H1 (cell line): ENCODE data around the gene ERAP2. TPM values are rescaled to one million over a fixed set of nuclear protein-coding genes. Genes with fewer than 3 reads are reported as not detected.
A peak's percentile ranks its signal among the peaks of the same experiment; 100 is the strongest.

Source experiments
- CTCF ChIA-PET: fragments of 300-600 bp; sonication (Branson Sonifier 250); formaldehyde crosslinking; loops from one replicate; lab custom pipeline; 2021; ENCODE audit not compliant: partially characterized antibody; lab: Charles Lee
- POLR2A ChIA-PET: fragments of 300-600 bp; sonication (Branson Sonifier 250); formaldehyde crosslinking; loops from one replicate; lab custom pipeline; 2021; ENCODE audit warnings: inconsistent platforms; ENCODE audit not compliant: partially characterized antibody; lab: Charles Lee
- DNase-seq, 2 experiments: peaks; one replicate each; pipeline versions ENCODE4 v3.0.0 to v3.0.0-alpha.2; 2010 to 2022; ENCODE audit warnings: low spot score in 2 of 2, low read depth in 1 of 2, mixed read lengths in 1 of 2
- FAIRE-seq: peaks from 2 replicates; lab custom pipeline; 2011; peaks lifted over from hg19 to GRCh38; lab: Jason Lieb, UNC
- H2AFZ ChIP-seq: 2 replicates; pipeline ENCODE4 v1.8.1; 2012; ENCODE audit warnings: low read length, inconsistent platforms
- H2AK5ac ChIP-seq: 2 replicates; pipeline ENCODE4 v1.6.1; 2013; ENCODE audit warnings: low read depth, low read length
- H2BK120ac ChIP-seq: replicated peaks from 2 replicates; pipeline ENCODE3; 2013; ENCODE audit warnings: low read depth, low read length, inconsistent platforms
- H2BK12ac ChIP-seq: 2 replicates; pipeline ENCODE4 v1.6.1; 2013; ENCODE audit warnings: low read depth, low read length
- H2BK15ac ChIP-seq: 2 replicates; pipeline ENCODE4 v1.6.1; 2013; ENCODE audit warnings: low read length
- H2BK20ac ChIP-seq: 2 replicates; pipeline ENCODE4 v1.6.1; 2013; ENCODE audit warnings: low read length
- H2BK5ac ChIP-seq: 2 replicates; pipeline ENCODE4 v1.6.1; 2013; ENCODE audit warnings: low read depth, low read length
- H3K14ac ChIP-seq: 2 replicates; pipeline ENCODE4 v1.6.1; 2013; ENCODE audit warnings: inconsistent platforms; ENCODE audit not compliant: insufficient read length
- H3K18ac ChIP-seq: 2 replicates; pipeline ENCODE4 v1.6.1; 2013; ENCODE audit warnings: low read length; ENCODE audit errors: extremely low read depth
- H3K23ac ChIP-seq: 2 replicates; pipeline ENCODE4 v1.6.1; 2013; ENCODE audit warnings: inconsistent platforms; ENCODE audit not compliant: insufficient read length
- H3K23me2 ChIP-seq: 2 replicates; pipeline ENCODE4 v1.6.1; 2013; ENCODE audit warnings: low read depth, low read length
- H3K27ac ChIP-seq: 2 replicates; pipeline ENCODE4 v1.6.1; 2011; ENCODE audit warnings: low read depth, low read length, inconsistent platforms
- H3K27me3 ChIP-seq, 4 experiments: replicated peaks in 1 of 4; 1 replicate in 1 of 4; 2 replicates in 3 of 4; pipeline versions ENCODE4 v1.6.1 to v1.8.1; 2011 to 2013; ENCODE audit warnings: low read length in 3 of 4, mild to moderate bottlenecking in 3 of 4, inconsistent platforms in 2 of 4, mixed read lengths in 2 of 4, moderate library complexity in 1 of 4; ENCODE audit not compliant: control insufficient read depth in 3 of 4, insufficient read depth in 3 of 4; ENCODE audit errors: extremely low read depth in 1 of 4
- H3K36me3 ChIP-seq, 4 experiments: 2 replicates each; pipeline versions ENCODE4 v1.6.1 to v1.8.1; 2011 to 2013; ENCODE audit warnings: mild to moderate bottlenecking in 4 of 4, low read length in 3 of 4, moderate library complexity in 2 of 4, control low read depth in 1 of 4, inconsistent platforms in 1 of 4; ENCODE audit not compliant: insufficient read depth in 4 of 4, control insufficient read depth in 2 of 4
- H3K4ac ChIP-seq: replicated peaks from 2 replicates; pipeline ENCODE3; 2013; ENCODE audit warnings: low read length, low read depth, mixed read lengths, inconsistent platforms; ENCODE audit not compliant: insufficient read length
- H3K4me1 ChIP-seq, 4 experiments: replicated peaks in 1 of 4; 1 replicate in 1 of 4; 2 replicates in 3 of 4; pipeline versions ENCODE4 v1.6.1 to v1.8.1; 2011 to 2013; ENCODE audit warnings: low read length in 3 of 4, inconsistent platforms in 2 of 4, mixed read lengths in 1 of 4; ENCODE audit not compliant: insufficient read depth in 4 of 4, control insufficient read depth in 3 of 4
- H3K4me2 ChIP-seq, 2 experiments: 2 replicates each; pipeline versions ENCODE4 v1.6.1 to v1.8.1; 2011 to 2013; ENCODE audit warnings: low read depth in 2 of 2, low read length in 2 of 2, control low read depth in 1 of 2, inconsistent platforms in 1 of 2, mild to moderate bottlenecking in 1 of 2; ENCODE audit not compliant: insufficient read depth in 1 of 2
- H3K4me3 ChIP-seq, 4 experiments: fragments of 200-600, 300-600 bp in 1 of 4; sonication (generic), shearing (Covaris generic), sonication (Bioruptor Twin) in 1 of 4; 2 replicates each; pipeline versions ENCODE4 v1.5.1 to v1.8.1; 2011 to 2016; ENCODE audit warnings: low read length in 4 of 4, low read depth in 3 of 4, control low read depth in 2 of 4, inconsistent platforms in 2 of 4, mild to moderate bottlenecking in 2 of 4, mixed read lengths in 1 of 4, moderate library complexity in 1 of 4; ENCODE audit not compliant: insufficient read depth in 2 of 4; ENCODE audit errors: extremely low read depth in 1 of 4
- H3K56ac ChIP-seq: replicated peaks from 2 replicates; pipeline ENCODE3; 2013; ENCODE audit warnings: low read depth, mild to moderate bottlenecking, mixed read lengths, low read length, inconsistent platforms; ENCODE audit not compliant: insufficient read length
- H3K79me1 ChIP-seq: 2 replicates; pipeline ENCODE4 v1.6.1; 2013; ENCODE audit warnings: low read depth, low read length, control low read depth
- H3K79me2 ChIP-seq, 2 experiments: 2 replicates each; pipeline versions ENCODE4 v1.6.1 to v1.8.1; 2012 to 2013; ENCODE audit warnings: low read length in 2 of 2, mild to moderate bottlenecking in 2 of 2, inconsistent platforms in 1 of 2; ENCODE audit not compliant: insufficient read depth in 2 of 2, control insufficient read depth in 1 of 2
- H3K9ac ChIP-seq, 4 experiments: replicated peaks in 1 of 4; 1 replicate in 1 of 4; 2 replicates in 3 of 4; pipeline versions ENCODE4 v1.6.1 to v1.8.1; 2011 to 2013; ENCODE audit warnings: low read depth in 3 of 4, low read length in 3 of 4, control low read depth in 2 of 4, mild to moderate bottlenecking in 2 of 4, moderate library complexity in 2 of 4, inconsistent platforms in 1 of 4; ENCODE audit errors: extremely low read depth in 1 of 4
- H3K9me3 ChIP-seq, 2 experiments: 2 replicates each; pipeline versions ENCODE4 v1.6.1 to v1.8.1; 2012 to 2013; ENCODE audit warnings: mild to moderate bottlenecking in 2 of 2, moderate library complexity in 2 of 2, control low read depth in 1 of 2, inconsistent platforms in 1 of 2, low read depth in 1 of 2, low read length in 1 of 2, mixed read lengths in 1 of 2; ENCODE audit not compliant: insufficient read depth in 2 of 2
- H4K20me1 ChIP-seq, 2 experiments: replicated peaks in 1 of 2; 2 replicates each; pipeline versions ENCODE3 to v1.8.1; 2011 to 2013; ENCODE audit warnings: inconsistent platforms in 2 of 2, low read length in 2 of 2, mild to moderate bottlenecking in 1 of 2; ENCODE audit not compliant: insufficient read depth in 2 of 2, control insufficient read depth in 1 of 2
- H4K5ac ChIP-seq: 2 replicates; pipeline ENCODE4 v1.6.1; 2013; ENCODE audit warnings: low read length, low read depth, mixed read lengths, inconsistent platforms; ENCODE audit not compliant: insufficient read length
- H4K8ac ChIP-seq: 2 replicates; pipeline ENCODE4 v1.8.0; 2013; ENCODE audit warnings: mild to moderate bottlenecking, moderate library complexity, low read length, inconsistent platforms; ENCODE audit not compliant: insufficient read depth; ENCODE audit errors: extremely low read depth
- H4K91ac ChIP-seq: replicated peaks from 2 replicates; pipeline ENCODE3; 2013; ENCODE audit warnings: low read length, mixed read lengths, inconsistent platforms; ENCODE audit not compliant: insufficient read length
- CBX8 ChIP-seq: fragments of 300-800, 300-1000 bp; sonication (generic); IDR thresholded peaks from 2 replicates; pipeline ENCODE4 v1.7.1; 2016; ENCODE audit warnings: low read depth, low read length, borderline replicate concordance
- CHD2 ChIP-seq: IDR thresholded peaks from 2 replicates; pipeline ENCODE4 v1.6.1; 2012; ENCODE audit warnings: low read length, improper control_type of control experiment
- EGR1 ChIP-seq: IDR thresholded peaks from 2 replicates; pipeline ENCODE4 v1.6.1; 2011; ENCODE audit warnings: low read depth, low read length, borderline replicate concordance
- KDM4A ChIP-seq: IDR thresholded peaks from one replicate; pipeline ENCODE4 v1.7.1; 2012; ENCODE audit warnings: low read depth, mild to moderate bottlenecking, moderate library complexity, low read length, inconsistent platforms; ENCODE audit not compliant: severe bottlenecking
- NRF1 ChIP-seq: IDR thresholded peaks from 2 replicates; pipeline ENCODE4 v1.6.1; 2011; ENCODE audit warnings: mild to moderate bottlenecking, low read depth, low read length, improper control_type of control experiment
- RAD21 ChIP-seq, 2 experiments: IDR thresholded peaks in 1 of 2; conservative IDR thresholded peaks in 1 of 2; 2 replicates each; pipeline ENCODE4 v1.6.1; 2011; ENCODE audit warnings: low read depth in 2 of 2, low read length in 2 of 2, improper control_type of control experiment in 1 of 2, inconsistent platforms in 1 of 2, mild to moderate bottlenecking in 1 of 2, moderate library complexity in 1 of 2
- RXRA ChIP-seq: IDR thresholded peaks from 2 replicates; pipeline ENCODE4 v1.6.1; 2011; ENCODE audit warnings: low read depth, mild to moderate bottlenecking, low read length, moderate library complexity; ENCODE audit not compliant: insufficient read depth
- SIN3A ChIP-seq, 2 experiments: IDR thresholded peaks in 1 of 2; conservative IDR thresholded peaks in 1 of 2; 2 replicates each; pipeline ENCODE4 v1.6.1; 2011 to 2012; ENCODE audit warnings: low read length in 2 of 2, improper control_type of control experiment in 1 of 2, low read depth in 1 of 2, mild to moderate bottlenecking in 1 of 2
- TCF12 ChIP-seq: IDR thresholded peaks from 2 replicates; pipeline ENCODE4 v1.6.1; 2011; ENCODE audit warnings: low read depth, mild to moderate bottlenecking, low read length
- YY1 ChIP-seq: IDR thresholded peaks from 2 replicates; pipeline ENCODE4 v1.6.1; 2011; ENCODE audit warnings: low read depth, mild to moderate bottlenecking, low read length
- WGBS, 2 experiments: shearing (Covaris generic) in 1 of 2; methylation state at CpG; one replicate each; pipeline versions ENCODE4 v1.1.6 to v1.1.7; 2013 to 2015; ENCODE audit warnings: low lambda C conversion rate in 2 of 2, mixed read lengths in 2 of 2, inconsistent platforms in 1 of 2, low coverage in 1 of 2, missing lambda C conversion rate in 1 of 2; ENCODE audit not compliant: insufficient replicate concordance in 2 of 2, insufficient coverage in 1 of 2, insufficient read length in 1 of 2; ENCODE audit errors: extremely low coverage in 1 of 2, missing lambda C conversion rate in 1 of 2; 5-methylcytosine and 5-hydroxymethylcytosine counted together
- polyA plus RNA-seq, 7 experiments: library from polyadenylated mRNA; depleted of rRNA in 3 of 7; stranded (reverse) in 5 of 7; unstranded in 2 of 7; fragments of >200 nt in 5 of 7; fragments of 200-250 nt in 2 of 7; gene quantifications; 1 replicate in 5 of 7; 2 replicates in 1 of 7; 4 replicates in 1 of 7; pipeline versions ENCODE4 v1.2.1 to v1.2.3, GENCODE V29; 2011 to 2013; ENCODE audit warnings: missing spikeins in 2 of 7, mixed read lengths in 2 of 7
- total RNA-seq: library from RNA; stranded (reverse); fragmentation: NEBNext Ultra II Directional; extraction: Animal tissue kit (Norgen Biotek cat#: 25700); gene quantifications from 2 replicates; pipeline ENCODE4 v1.2.1, GENCODE V29; 2021
- TF ChIP-seq, protein P1 (sequence below): IDR thresholded peaks from 2 replicates; pipeline ENCODE4 v1.6.1; 2012; ENCODE audit warnings: inconsistent platforms

The ERAP2 gene
- total and polyA plus RNA-seq, 2 of the 8 experiments (the other 6 are each of a cell fraction or from before 2014, with no cell fraction given): 0.14 TPM; not detected in 1

DNA sequence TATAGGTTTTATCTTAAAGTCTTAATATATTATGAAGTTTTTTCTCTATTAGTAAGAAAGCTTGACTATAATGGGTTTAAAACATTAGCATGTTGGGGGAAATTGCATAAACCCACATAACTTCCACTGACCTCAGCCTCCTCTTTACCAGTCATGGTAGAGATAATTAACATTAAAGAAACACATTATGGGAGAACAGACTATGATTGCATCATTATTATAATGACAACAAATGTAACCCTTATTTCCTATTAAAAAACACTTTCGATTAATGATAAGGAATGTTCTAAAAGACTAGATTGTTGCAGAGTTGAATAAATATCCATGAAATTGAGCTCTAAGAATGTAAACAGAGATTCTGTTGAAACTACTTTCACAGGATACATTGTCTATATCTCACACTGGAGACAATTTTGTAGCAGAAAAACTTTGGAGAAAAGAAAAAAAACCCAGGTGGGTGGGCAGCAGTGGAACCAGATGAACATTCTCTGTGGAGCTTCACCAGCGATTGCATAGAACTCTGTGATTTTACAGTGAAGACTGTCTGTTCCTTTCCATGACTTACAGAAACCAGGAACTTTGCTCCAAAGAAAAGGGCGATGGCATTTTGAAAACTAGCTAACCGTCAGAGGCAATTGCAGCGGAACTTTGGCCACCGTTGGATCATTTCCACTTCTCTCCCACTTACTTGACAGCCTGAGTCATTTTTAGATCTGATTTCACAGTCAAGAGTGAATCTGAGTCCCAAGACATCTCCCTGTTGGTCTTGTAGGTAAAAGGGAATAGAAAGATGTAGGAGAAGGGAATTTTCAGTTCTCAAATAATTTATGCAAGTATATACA lies 21.0 kb upstream of the ERAP2 start:
- Histone ChIP-seq H3K4me1 (no peaks in the 10 kb centered on the region), H2AK5ac (no peak overlapping the region), H4K8ac (no peak overlapping the region), H3K18ac (no peak overlapping the region), H3K79me2 (no peaks in the 10 kb centered on the region), H3K4me3 (no peak overlapping the region), H3K79me1 (no peaks in the 10 kb centered on the region), H3K4ac (no peak overlapping the region), H2BK12ac (no peak overlapping the region), H3K27me3 (no peaks in the 10 kb centered on the region), H3K9ac (no peak overlapping the region), H2BK15ac (no peak overlapping the region), H3K23ac (no peak overlapping the region), H3K23me2 (no peaks in the 10 kb centered on the region; the same call in 1 of the 2 replicates), H2BK120ac (no peak overlapping the region), H4K20me1 (no peaks in the 10 kb centered on the region), H2BK5ac (no peak overlapping the region), H3K27ac (no peak overlapping the region), H3K36me3 (no peaks in the 10 kb centered on the region), H3K14ac (no peak overlapping the region), H3K56ac (no peak overlapping the region), H2BK20ac (no peak overlapping the region), H3K4me2 (no peak overlapping the region), H4K5ac (no peak overlapping the region), H4K91ac (no peak overlapping the region), H3K9me3 (no peaks in the 10 kb centered on the region), H2AFZ (0 out of 2 replicates have a peak overlapping the region, but pooled peaks have one; percentile 53)
- WGBS, 2 experiments: 84% methylated on average over 6 of the region's 6 CpGs; no CpG with 5 or more reads in 1 of the 2 experiments
- no peak for FAIRE-seq
- no peak for DNase-seq
- ChIA-PET CTCF (interaction anchor here (0.9 to 1.3 kb wide), 2 partner anchors 14 to 45 kb away, joined by 3 read pairs; no protein-coding TSS in a partner anchor), POLR2A (no interaction called here)
- no peak for TF ChIP-seq CHD2
- no peak for TF ChIP-seq RXRA
- TF ChIP-seq RAD21 (IDR thresholded peaks at IDR 0.05 in 1 of 2, conservative IDR thresholded peaks at IDR 0.05 in 1 of 2; ENCODE audit: low read depth in 2 of 2, low read length in 2 of 2): no peak
- TF ChIP-seq, protein P1, sequence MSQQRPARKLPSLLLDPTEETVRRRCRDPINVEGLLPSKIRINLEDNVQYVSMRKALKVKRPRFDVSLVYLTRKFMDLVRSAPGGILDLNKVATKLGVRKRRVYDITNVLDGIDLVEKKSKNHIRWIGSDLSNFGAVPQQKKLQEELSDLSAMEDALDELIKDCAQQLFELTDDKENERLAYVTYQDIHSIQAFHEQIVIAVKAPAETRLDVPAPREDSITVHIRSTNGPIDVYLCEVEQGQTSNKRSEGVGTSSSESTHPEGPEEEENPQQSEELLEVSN: no peak
- TF ChIP-seq CBX8: no peak
- TF ChIP-seq EGR1: no peak
- no peak for TF ChIP-seq NRF1
- no peak for TF ChIP-seq SIN3A (conservative IDR thresholded peaks at IDR 0.05 in 1 of 2, IDR thresholded peaks at IDR 0.05 in 1 of 2; ENCODE audit: low read depth in 1 of 2, low read length in 2 of 2)
- TF ChIP-seq KDM4A: no peak
- no peak for TF ChIP-seq TCF12
- TF ChIP-seq YY1: no peak
